Cortex of kidney (tissue), 1 donor: ENCODE data around the gene COL5A1.

Experiments used
- DNase-seq: peaks from one replicate; lab custom pipeline; 2025; lab: John Stamatoyannopoulos, UW

The COL5A1 gene

GRCh38 chr9:134770972-134771971 is 129.7 kb downstream of the COL5A1 start:
- DNase-seq = no peak

GRCh38 chr9:134772331-134772730 is 130.7 kb downstream of the COL5A1 start:
- no peak for DNase-seq

- DNase-seq = no peak
Observed at GRCh38 chr9:134773842-134774241, 132.2 kb downstream of the COL5A1 start.

GRCh38 chr9:134774410-134774809 is 132.8 kb downstream of the COL5A1 start:
- no peak for DNase-seq

GRCh38 chr9:134775081-134775951 is 133.7 kb downstream of the COL5A1 start:
- DNase-seq = no peak

GRCh38 chr9:134776080-134776796 is 134.6 kb downstream of the COL5A1 start:
- no peak for DNase-seq

- no peak for DNase-seq
Observed at GRCh38 chr9:134777153-134777552, 135.6 kb downstream of the COL5A1 start.

- DNase-seq = no peak
Observed at GRCh38 chr9:134778156-134778555, 136.6 kb downstream of the COL5A1 start.

- DNase-seq = no peak
Observed at GRCh38 chr9:134778841-134779411, 137.3 kb downstream of the COL5A1 start.

GRCh38 chr9:134779640-134780039 is 138.0 kb downstream of the COL5A1 start:
- DNase-seq = no peak

GRCh38 chr9:134781591-134782302 is 140.1 kb downstream of the COL5A1 start:
- DNase-seq = no peak

GRCh38 chr9:134782921-134783698 is 141.5 kb downstream of the COL5A1 start:
- DNase-seq = no peak

GRCh38 chr9:134783699-134784039 is 142.1 kb downstream of the COL5A1 start:
- DNase-seq = no peak

- DNase-seq = no peak
Observed at GRCh38 chr9:134784577-134785305, 143.1 kb downstream of the COL5A1 start.

GRCh38 chr9:134785325-134786108 is 143.9 kb downstream of the COL5A1 start:
- no peak for DNase-seq

- DNase-seq = no peak
Observed at GRCh38 chr9:134787601-134788531, 146.3 kb downstream of the COL5A1 start.

GRCh38 chr9:134789168-134789567 is 147.6 kb downstream of the COL5A1 start:
- DNase-seq = no peak

- no peak for DNase-seq
Observed at GRCh38 chr9:134791009-134791408, 149.4 kb downstream of the COL5A1 start.
